NCI-H2227 (cell line): ENCODE data around the gene C1orf35.
A peak's percentile ranks its signal among the peaks of the same experiment; 100 is the strongest.
"Not testable (repeated sequence)": the region's sequence is repeated elsewhere in the genome, so short reads cannot be mapped to it uniquely, and the experiment has no call there.

Experiments
- DNase-seq: peaks from one replicate; lab custom pipeline; 2025; ENCODE audit not compliant: unreplicated experiment; lab: John Stamatoyannopoulos, UW

Gene C1orf35

GRCh38 chr1:228142701-228143136 is 39.6 kb upstream of the C1orf35 start:
- no peak for DNase-seq

DNA sequence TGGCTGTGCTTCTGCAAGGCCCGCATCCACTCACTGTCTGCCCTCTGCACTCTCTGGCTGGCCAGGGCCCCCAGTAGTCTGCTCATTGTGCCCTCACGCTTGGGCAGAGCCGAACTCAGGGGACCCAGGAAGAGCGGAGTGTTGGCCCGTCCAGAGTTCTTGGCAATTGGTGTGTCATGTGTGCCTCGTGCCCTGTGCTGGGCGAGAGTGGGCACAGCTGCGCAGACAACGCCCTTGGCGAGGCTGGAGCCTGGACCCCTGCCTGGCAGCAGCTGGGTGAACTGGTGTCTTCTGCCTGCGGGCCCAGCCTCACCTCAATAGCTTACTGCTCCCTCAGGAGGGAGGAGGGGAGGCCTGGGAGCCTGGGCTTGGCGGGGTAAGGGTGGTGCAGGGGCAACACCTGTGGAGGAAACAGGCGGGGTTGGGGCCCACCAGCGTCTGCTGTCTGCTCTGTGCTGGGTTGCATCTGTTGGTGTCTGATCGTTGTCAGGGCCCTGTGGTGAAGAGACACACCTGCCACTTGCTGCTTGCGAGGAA is 39.1 kb upstream of the C1orf35 start:
- no peak for DNase-seq

DNA sequence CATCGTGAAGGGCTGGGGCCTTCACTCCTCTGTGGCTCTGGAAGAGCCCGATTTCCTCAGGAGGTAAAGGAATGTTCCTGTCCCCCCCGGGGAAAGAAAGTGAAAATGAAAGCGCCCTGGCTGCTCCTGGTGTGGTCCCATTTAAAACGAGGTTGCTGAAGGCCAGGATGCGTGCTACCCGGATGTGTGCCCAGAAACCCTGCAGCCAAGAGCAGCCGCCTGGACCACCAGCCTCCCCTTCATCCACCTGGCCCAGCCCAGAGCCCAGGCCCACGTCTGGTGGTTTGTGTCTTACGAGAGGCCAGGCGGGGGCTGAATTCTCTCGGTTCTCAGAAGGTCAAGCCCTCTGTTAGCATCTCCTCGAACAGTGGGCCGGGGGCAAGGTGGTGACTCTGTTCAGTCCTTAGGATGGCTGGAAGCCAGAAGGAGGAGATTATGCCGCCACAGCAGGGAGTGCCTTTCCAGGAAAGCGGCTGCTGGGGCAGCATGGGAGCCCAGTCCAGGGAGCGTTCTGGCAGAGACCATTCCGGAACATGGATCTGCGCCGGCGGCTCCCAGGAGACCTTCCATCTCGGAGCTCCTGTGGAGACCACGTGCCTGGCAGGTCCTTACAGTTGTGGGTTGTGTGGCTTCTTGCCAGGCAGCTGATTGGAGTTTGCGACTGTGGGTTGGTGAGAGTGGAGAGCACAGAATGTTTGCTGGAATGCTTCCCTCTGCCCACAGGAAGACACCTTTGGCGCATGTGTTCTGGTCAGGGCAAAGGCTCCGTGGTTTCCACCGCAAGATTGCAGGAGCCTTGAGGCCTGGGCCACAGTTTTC is 38.3 kb upstream of the C1orf35 start:
- peak; percentile 15 for DNase-seq

GRCh38 chr1:228140724-228141225 is 37.6 kb upstream of the C1orf35 start:
- no peak for DNase-seq

GRCh38 chr1:228139931-228140723 is 37.0 kb upstream of the C1orf35 start, which contains the start of gene GUK1:
Gene GUK1, plus strand, starts transcription at chr1:228140279. Its CDS starts 24 bp downstream, at chr1:228140303.
- peak; percentile 100 for DNase-seq

- no peak for DNase-seq
Observed at GRCh38 chr1:228139406-228139930, 36.3 kb upstream of the C1orf35 start.

DNA sequence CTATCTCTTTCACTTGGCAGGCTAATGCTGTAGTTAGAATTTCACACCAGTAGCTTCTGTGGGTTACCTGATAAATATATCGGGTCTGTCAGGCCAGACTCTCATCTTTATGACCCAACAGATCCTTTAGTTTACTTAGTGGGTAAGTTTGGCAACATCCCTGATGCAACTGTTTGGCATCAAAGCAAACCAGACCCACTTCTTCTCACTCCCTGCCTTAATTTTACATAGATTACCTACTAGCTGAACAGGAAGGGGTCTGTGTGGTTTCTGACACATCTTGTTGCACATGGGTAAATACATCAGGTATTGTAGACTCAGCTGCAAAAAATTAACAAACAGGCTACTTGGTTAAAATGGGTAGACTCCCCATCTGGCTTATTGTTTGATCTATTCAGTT is 33.8 kb upstream of the C1orf35 start:
- DNase-seq, result no peak

GRCh38 chr1:228134591-228134990 is 31.5 kb upstream of the C1orf35 start:
- no peak for DNase-seq

GRCh38 chr1:228131766-228132165 is 28.6 kb upstream of the C1orf35 start:
- no peak for DNase-seq

- DNase-seq, result no peak
Observed at GRCh38 chr1:228125185-228125584, 22.1 kb upstream of the C1orf35 start.

- DNase-seq, result no peak
Observed at GRCh38 chr1:228123505-228123904, 20.4 kb upstream of the C1orf35 start.

DNA sequence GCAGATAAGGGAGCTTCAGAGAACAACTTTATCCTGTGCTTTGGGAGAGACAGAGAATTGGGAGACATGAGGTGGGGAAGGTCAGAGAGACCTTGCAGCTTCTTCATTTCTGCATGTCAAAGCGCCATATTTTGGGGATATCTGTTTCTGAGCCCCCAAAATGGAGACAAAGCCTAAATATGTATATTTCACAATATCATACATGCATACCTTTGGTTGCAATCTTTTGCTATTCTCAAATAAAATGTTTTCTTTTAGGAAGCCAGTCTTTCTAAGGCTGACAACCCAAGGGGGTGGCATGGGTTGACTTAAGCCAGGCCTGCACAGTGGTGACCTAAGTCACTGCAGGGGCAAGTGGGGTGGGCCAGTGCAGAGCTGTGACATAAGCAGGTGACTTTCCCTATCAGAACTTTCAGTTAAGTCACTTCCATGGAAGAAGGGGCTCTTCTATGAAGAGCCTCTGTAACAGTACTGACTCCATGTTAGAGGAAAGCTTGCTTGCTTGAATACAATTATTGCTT is 19.9 kb upstream of the C1orf35 start:
- no peak for DNase-seq

- DNase-seq, result no peak
Observed at GRCh38 chr1:228120857-228121489, 17.8 kb upstream of the C1orf35 start.

DNA sequence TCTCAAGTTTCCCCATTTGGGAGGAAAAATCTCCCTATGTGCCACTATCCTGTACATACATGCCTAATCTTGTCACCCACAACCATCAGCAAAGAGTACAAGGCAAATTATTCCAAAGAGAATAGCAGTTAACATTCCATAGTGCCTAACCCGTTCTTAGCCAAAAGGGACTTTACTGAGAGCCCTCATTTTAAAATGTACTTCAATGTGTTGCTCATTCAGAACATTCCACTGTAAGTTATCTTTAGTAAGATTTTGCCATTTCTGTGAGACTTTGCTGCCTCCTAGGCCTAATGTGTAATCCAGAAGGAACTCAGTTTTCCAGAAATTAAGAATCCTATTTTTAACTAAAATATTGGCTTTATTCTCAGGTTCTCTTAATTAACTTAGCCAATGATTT is 17.2 kb upstream of the C1orf35 start:
- DNase-seq, result no peak

DNA sequence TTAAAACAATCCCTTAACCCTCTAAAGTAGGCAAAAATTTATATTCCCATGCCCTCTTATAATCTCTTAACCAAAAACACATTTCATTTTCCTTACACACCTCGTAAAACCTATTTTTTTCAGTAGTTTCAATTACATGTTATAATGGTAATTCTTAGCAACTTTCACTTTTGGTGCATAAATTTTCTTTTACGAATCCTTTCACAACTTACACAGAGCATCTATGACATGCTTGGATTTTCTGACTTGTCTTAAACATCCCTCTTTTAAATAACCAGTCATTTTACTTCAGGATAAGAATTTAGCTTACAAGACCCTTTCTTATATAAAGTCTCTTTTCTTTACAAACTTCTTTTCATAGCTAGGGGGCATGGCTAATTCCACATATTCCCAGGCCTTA is 14.9 kb upstream of the C1orf35 start:
- peak; percentile 14 for DNase-seq

- DNase-seq, result no peak
Observed at GRCh38 chr1:228117335-228117734, 14.2 kb upstream of the C1orf35 start.

- DNase-seq, result no peak
Observed at GRCh38 chr1:228114827-228115226, 11.7 kb upstream of the C1orf35 start.

DNA sequence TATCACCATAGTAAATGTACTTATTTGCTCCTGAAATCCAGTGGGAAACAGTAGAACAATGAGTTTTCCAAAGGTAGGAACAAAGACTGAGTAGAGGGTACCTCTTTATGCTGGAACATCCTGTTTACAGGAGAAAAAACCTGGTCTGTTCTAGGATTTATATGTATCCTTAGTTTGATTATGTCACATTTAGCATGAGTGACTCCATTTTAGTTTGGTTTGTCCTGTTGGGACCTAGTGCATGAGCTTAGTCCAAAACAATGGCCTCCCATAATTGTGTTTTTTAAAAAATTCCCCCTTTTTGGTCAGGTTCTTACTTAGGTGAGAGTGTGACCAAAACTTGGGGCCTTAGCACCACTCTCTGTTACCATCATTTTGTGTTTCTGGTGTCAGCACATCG is 9.5 kb upstream of the C1orf35 start:
- DNase-seq, result no peak

DNA sequence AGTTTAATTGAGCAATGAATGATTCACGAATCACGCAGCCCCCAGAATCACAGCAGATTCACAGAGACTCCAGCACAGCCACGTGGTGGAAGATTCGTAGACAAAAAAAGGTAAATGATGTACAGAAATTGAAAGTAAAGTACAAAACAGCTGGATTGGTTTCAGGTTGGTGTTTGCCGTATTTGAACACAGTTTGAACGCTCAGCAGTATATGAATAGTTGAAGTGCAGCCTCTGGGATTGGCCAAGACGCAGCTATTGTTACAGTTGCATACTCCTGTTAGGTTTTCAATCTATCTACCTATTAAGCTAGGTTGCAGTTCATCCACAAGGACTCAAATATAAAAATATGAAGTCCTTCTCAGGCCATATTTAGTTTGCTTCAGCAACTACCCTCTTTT is 9.0 kb upstream of the C1orf35 start:
- no peak for DNase-seq

DNA sequence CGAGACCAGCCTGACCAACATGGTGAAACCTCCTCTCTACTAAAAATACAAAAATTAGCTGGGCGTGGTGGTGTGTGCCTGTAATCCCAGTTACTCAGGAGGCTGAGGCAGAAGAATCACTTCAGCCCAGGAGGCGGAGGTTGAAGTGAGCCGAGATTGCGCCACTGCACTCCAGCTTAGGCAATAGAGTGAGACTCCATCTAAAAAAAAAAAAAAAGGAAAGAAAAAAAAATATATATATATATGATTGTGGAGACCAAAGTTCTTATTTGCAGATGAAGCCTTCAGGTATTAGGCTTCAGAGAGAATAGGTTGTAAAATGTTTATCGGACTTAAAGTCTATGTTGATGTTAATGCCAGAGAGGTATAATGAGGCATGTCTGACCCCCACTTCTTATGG is 8.2 kb upstream of the C1orf35 start:
- DNase-seq, result not testable (repeated sequence)

DNA sequence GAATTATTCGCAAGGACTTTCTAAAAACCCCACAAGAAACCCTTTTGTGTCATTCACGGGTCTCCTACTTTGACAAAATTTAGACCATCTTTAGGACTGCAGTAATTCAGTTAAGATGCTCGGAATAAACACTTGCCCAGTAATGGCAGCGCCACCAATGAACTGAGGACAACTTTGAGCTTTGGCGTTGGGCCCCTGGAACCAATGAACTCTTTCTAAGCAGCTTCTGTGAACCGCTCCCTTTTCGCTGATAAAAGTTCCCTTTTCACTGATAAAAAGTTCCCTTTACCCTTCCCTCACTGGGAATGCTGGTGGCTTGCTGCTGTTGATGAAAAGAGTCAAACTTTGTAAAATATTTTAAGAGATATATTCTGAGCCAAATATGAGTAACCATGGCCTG is 7.4 kb upstream of the C1orf35 start:
- DNase-seq, result no peak
